GM19452 (cell line): ENCODE results near the gene TMEM43.
"Not testable (repeated sequence)": the region's sequence is repeated elsewhere in the genome, so short reads cannot be mapped to it uniquely, and the experiment has no call there.

Experiments
- ATAC-seq: cut with Tn5 transposase; IDR thresholded peaks from one replicate; pipeline ENCODE4 v1.9.1; 2021; ENCODE audit not compliant: unreplicated experiment

TMEM43 gene

GRCh38 chr3:14120921-14121448 is 3.9 kb upstream of the TMEM43 start:
- ATAC-seq = not testable (repeated sequence)

- ATAC-seq = no peak
Observed at GRCh38 chr3:14121859-14122258, 3.0 kb upstream of the TMEM43 start.

- ATAC-seq = no peak
Observed at GRCh38 chr3:14122301-14122700, 2.6 kb upstream of the TMEM43 start.

- no peak for ATAC-seq
Observed at GRCh38 chr3:14123308-14124222, 1.3 kb upstream of the TMEM43 start.

GRCh38 chr3:14124223-14124614 is 633 bp upstream of the TMEM43 start:
- ATAC-seq = peak; percentile 44

- peak; percentile 28 for ATAC-seq
Observed at GRCh38 chr3:14125193-14126016, 553 bp downstream of the TMEM43 start.

GRCh38 chr3:14126017-14126886 is 1.4 kb downstream of the TMEM43 start:
- no peak for ATAC-seq

GRCh38 chr3:14126887-14127505 is 2.1 kb downstream of the TMEM43 start:
- no peak for ATAC-seq

GRCh38 chr3:14127516-14128161 is 2.8 kb downstream of the TMEM43 start:
- no peak for ATAC-seq

GRCh38 chr3:14128724-14129123 is 3.9 kb downstream of the TMEM43 start:
- no peak for ATAC-seq

- no peak for ATAC-seq
Observed at GRCh38 chr3:14129296-14129695, 4.4 kb downstream of the TMEM43 start.

GRCh38 chr3:14130230-14130629 is 5.4 kb downstream of the TMEM43 start:
- ATAC-seq = no peak

GRCh38 chr3:14130707-14131106 is 5.9 kb downstream of the TMEM43 start:
- no peak for ATAC-seq

GRCh38 chr3:14131134-14131533 is 6.3 kb downstream of the TMEM43 start:
- no peak for ATAC-seq

GRCh38 chr3:14132120-14132519 is 7.3 kb downstream of the TMEM43 start:
- no peak for ATAC-seq

GRCh38 chr3:14132689-14133088 is 7.8 kb downstream of the TMEM43 start:
- no peak for ATAC-seq

GRCh38 chr3:14133188-14133800 is 8.4 kb downstream of the TMEM43 start:
- ATAC-seq = no peak

GRCh38 chr3:14133876-14134275 is 9.0 kb downstream of the TMEM43 start:
- ATAC-seq = no peak

GRCh38 chr3:14134291-14134690 is 9.4 kb downstream of the TMEM43 start:
- ATAC-seq = no peak
